ENCODE data around the gene RIMS1.

RIMS1 gene

DNA sequence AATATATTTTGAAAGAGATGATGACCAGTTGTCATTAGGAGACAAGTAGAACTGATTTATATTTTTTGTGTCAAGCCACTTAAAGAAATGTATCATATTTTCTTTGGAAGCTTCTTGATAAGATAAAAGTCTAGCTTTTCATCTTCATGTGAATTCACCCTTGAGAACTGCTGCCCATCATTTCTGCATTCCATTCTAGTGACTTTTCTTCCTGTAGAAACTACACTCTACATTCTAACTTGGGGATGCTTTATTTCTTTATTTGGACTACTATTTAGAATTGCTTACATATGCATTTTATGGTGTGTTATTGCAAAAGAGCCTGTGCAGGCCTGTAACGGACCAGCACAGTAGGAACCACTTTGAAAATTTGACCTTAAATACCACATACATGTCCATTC lies 400.6 kb downstream of the RIMS1 start:
- TF ChIP-seq, protein P1, sequence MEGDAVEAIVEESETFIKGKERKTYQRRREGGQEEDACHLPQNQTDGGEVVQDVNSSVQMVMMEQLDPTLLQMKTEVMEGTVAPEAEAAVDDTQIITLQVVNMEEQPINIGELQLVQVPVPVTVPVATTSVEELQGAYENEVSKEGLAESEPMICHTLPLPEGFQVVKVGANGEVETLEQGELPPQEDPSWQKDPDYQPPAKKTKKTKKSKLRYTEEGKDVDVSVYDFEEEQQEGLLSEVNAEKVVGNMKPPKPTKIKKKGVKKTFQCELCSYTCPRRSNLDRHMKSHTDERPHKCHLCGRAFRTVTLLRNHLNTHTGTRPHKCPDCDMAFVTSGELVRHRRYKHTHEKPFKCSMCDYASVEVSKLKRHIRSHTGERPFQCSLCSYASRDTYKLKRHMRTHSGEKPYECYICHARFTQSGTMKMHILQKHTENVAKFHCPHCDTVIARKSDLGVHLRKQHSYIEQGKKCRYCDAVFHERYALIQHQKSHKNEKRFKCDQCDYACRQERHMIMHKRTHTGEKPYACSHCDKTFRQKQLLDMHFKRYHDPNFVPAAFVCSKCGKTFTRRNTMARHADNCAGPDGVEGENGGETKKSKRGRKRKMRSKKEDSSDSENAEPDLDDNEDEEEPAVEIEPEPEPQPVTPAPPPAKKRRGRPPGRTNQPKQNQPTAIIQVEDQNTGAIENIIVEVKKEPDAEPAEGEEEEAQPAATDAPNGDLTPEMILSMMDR (IDR thresholded peaks at IDR 0.05; ENCODE audit: control extremely low read depth, extremely low read depth, low read depth, missing control alignments) = no peak
- ChIA-PET POLR2A (no interaction called here), CTCF (interaction anchor here (1.1 kb wide), 1 partner anchor 9 kb away, joined by 3 read pairs; no protein-coding TSS in a partner anchor)
- no peak for DNase-seq (ENCODE audit: extremely low spot score)

DNA sequence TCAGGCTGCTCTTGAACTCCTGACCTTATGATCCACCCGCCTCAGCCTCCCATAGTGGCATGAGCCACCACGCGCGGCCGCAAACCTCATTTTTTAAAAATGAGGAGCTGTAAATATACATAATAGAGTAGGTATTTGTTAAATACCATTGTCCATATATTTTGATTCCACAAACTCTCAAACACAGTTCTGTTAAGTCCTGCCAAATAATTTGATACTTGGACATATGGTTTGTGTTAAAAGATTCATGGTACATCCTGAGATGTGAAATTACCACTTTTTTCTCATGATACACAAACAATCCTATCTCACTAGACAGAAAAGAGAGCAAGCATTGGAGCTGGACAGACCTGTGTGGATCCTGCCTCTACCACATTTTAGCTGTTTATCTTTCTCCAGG lies 401.5 kb downstream of the RIMS1 start:
- CTCF ChIA-PET = no interaction called here
- POLR2A ChIA-PET = no interaction called here
- DNase-seq (ENCODE audit: extremely low spot score) = no peak
- TF ChIP-seq, protein P1 (IDR thresholded peaks at IDR 0.05; ENCODE audit: control extremely low read depth, extremely low read depth, low read depth, missing control alignments) = no peak

DNA sequence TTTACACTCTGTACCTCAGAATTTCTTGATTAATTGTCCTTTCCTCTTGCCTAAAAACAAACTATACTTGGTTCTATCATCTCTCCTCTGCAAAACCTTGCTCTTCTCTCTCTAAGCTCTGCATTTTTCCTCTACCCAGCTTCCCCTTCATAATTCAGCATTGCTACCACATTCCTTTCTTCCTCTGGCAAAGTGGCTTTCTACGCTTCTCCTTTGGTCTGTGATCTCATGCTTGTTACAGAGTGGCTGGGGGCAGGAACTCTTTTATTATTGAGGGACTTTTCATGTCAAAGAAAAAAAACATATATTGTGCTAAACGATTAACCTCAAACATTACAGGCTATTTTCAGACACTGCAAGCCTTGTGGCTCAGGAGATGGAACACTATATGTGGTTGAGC lies 402.2 kb downstream of the RIMS1 start:
- DNase-seq (ENCODE audit: extremely low spot score) = no peak
- TF ChIP-seq, protein P1 (IDR thresholded peaks at IDR 0.05; ENCODE audit: control extremely low read depth, extremely low read depth, low read depth, missing control alignments) = no peak
- POLR2A ChIA-PET = no interaction called here
- CTCF ChIA-PET = no interaction called here

DNA sequence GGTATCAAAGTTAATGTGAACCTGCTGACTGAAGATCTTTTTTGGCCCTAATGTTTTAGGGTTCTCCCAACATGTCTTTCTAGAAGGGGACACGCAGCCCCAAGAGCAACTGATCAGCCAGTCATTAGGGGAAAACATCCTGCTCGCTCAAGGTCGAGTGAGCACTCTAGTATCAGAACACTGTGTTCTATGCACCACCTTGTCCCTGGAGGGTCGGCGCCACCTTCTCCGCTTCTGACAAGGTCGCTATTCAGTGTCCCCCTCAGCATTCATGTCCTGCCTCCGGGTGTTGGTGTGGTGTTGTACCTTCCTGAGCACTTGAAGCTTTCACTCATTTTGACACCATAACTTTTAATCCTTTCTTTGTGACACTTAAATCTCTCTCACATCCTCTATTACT lies 404.3 kb downstream of the RIMS1 start:
- TF ChIP-seq, protein P1 (IDR thresholded peaks at IDR 0.05; ENCODE audit: control extremely low read depth, extremely low read depth, low read depth, missing control alignments) = no peak
- POLR2A ChIA-PET = no interaction called here
- CTCF ChIA-PET = no interaction called here
- no peak for DNase-seq (ENCODE audit: extremely low spot score)

DNA sequence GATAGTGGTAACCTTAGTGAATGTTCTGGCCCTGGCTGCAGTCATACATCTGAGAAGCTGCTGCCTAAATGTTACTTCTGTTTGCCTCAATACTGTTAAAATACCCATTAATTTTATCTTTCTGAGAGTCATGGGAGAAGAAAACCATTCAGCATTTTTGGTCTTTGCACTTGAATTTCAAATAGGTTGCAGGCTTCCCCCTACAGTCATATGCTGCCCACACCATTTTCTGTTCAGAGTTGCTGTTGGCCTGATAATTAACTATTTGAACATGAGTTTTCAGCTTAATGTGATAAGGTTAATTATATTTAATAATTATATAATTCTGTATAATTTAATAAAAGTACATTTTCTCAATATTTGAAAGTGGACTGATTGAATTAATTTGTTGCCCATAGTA lies 410.0 kb downstream of the RIMS1 start:
- TF ChIP-seq, protein P1 (IDR thresholded peaks at IDR 0.05; ENCODE audit: control extremely low read depth, extremely low read depth, low read depth, missing control alignments) = no peak
- ChIA-PET POLR2A (no interaction called here), CTCF (no interaction called here)
- no peak for DNase-seq (ENCODE audit: extremely low spot score)

DNA sequence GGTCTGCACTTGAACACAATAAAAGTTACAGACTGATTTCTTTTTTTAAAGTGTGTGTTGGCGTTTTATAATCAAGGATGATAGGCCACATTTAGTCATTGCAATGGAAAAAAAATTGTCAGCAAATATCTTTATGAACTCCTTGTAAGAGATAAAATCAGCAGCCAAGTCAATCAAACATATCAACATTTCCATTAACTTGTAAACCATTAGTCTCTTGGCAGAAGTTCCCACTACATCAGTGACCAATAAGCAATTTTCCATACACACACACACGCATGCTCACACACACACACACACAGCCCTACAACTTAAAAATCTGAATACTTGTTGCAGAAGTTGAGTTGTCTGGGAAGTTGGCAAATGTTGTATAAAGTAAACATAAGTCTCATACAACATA lies 419.6 kb downstream of the RIMS1 start:
- no peak for DNase-seq (ENCODE audit: extremely low spot score)
- ChIA-PET POLR2A (no interaction called here), CTCF (interaction anchor here (1.2 kb wide), 1 partner anchor 8 kb away, joined by 3 read pairs; no protein-coding TSS in a partner anchor)
- TF ChIP-seq, protein P1 (IDR thresholded peaks at IDR 0.05; ENCODE audit: control extremely low read depth, extremely low read depth, low read depth, missing control alignments) = no peak

Measured in GM10248 (cell line).